KMS-11 (cell line): ENCODE data around the gene MYMX.

Experiments used
- H2AFZ ChIP-seq: fragments of 200-600 bp; sonication (generic); 2 replicates; pipeline ENCODE4 v1.6.1; 2016; ENCODE audit warnings: antibody characterized with exemption, mixed run types, low read depth
- H3K27ac ChIP-seq: fragments of 200-600 bp; sonication (generic); 2 replicates; pipeline ENCODE4 v1.6.1; 2016; ENCODE audit warnings: mild to moderate bottlenecking, mixed run types
- H3K27me3 ChIP-seq: fragments of 200-600 bp; sonication (generic); 2 replicates; pipeline ENCODE4 v1.6.1; 2017; ENCODE audit warnings: mild to moderate bottlenecking, low read depth, mixed run types, moderate library complexity; ENCODE audit not compliant: insufficient read depth
- H3K36me3 ChIP-seq: fragments of 200-600 bp; sonication (generic); 2 replicates; pipeline ENCODE4 v1.6.1; 2017; ENCODE audit warnings: mild to moderate bottlenecking, mixed run types; ENCODE audit not compliant: insufficient read depth
- H3K4me1 ChIP-seq: fragments of 200-600 bp; sonication (generic); 2 replicates; pipeline ENCODE4 v1.6.1; 2016; ENCODE audit warnings: mild to moderate bottlenecking, low read depth, mixed run types; ENCODE audit not compliant: poor library complexity, severe bottlenecking
- H3K4me2 ChIP-seq: fragments of 200-600 bp; sonication (generic); 2 replicates; pipeline ENCODE4 v1.7.0; 2016; ENCODE audit warnings: mild to moderate bottlenecking, mixed run types
- H3K4me3 ChIP-seq: fragments of 200-600 bp; sonication (generic); IDR thresholded peaks from 2 replicates; pipeline ENCODE4 v1.6.1; 2017; ENCODE audit warnings: low read depth, low read length, mixed read lengths; ENCODE audit not compliant: insufficient read depth
- H3K79me2 ChIP-seq: fragments of 200-600 bp; sonication (generic); 2 replicates; pipeline ENCODE4 v1.6.1; 2016; ENCODE audit warnings: low read depth, mixed run types; ENCODE audit not compliant: insufficient read depth
- H3K9ac ChIP-seq: fragments of 200-600 bp; sonication (generic); 2 replicates; pipeline ENCODE4 v1.6.1; 2016; ENCODE audit warnings: mild to moderate bottlenecking, mixed run types
- H4K20me1 ChIP-seq: fragments of 200-600 bp; sonication (generic); 2 replicates; pipeline ENCODE4 v1.6.1; 2016; ENCODE audit warnings: mild to moderate bottlenecking, mixed run types; ENCODE audit not compliant: insufficient read depth
- TF ChIP-seq, protein P1 (sequence below): fragments of 200-600 bp; sonication (generic); conservative IDR thresholded peaks from 2 replicates; pipeline ENCODE4 v1.6.1; 2017; ENCODE audit warnings: low read depth, mild to moderate bottlenecking, antibody characterized with exemption, low read length, moderate library complexity, mixed read lengths

The MYMX gene

DNA sequence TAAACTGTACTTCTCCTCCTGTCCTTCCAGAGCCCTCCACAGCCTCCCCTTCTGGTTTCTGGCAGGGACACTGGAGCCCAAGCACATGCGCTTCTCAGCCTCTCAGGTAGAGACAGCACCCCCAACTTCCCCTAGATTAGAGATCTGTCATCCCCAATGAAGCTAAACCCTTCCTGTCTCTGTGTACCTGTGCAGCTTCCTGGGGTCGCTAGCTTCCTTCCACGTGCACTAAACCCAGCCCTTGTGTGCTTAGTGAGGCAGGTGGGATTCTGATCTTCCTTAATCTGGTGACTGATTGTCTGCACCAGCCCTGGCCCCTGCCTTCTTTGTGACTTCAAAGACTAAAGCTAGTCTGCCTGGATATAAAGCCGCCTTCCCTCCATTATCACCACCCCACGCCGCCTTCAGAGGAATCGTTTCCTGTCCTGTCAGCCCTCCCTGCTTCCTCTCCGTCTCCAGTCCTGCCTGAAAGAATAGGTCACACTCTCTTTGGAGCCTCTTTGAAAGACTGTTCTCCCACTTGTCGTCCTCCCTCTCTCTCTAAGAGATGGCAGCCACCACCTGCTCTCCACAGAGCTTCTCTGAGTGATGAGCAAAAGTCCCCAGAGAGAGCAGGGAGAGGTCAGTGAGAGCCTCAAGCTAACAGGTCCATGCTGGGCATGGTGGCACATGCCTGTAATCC lies 30.6 kb upstream of the MYMX start:
- Histone ChIP-seq H3K79me2 (no peaks in the 10 kb centered on the region), H3K9ac (no peak overlapping the region), H3K4me1 (no peaks in the 10 kb centered on the region), H2AFZ (no peak overlapping the region), H3K27me3 (no peaks in the 10 kb centered on the region), H3K36me3 (no peaks in the 10 kb centered on the region), H3K27ac (no peak overlapping the region), H3K4me2 (no peak overlapping the region), H3K4me3 (no peak overlapping the region), H4K20me1 (no peaks in the 10 kb centered on the region)
- TF ChIP-seq, protein P1, sequence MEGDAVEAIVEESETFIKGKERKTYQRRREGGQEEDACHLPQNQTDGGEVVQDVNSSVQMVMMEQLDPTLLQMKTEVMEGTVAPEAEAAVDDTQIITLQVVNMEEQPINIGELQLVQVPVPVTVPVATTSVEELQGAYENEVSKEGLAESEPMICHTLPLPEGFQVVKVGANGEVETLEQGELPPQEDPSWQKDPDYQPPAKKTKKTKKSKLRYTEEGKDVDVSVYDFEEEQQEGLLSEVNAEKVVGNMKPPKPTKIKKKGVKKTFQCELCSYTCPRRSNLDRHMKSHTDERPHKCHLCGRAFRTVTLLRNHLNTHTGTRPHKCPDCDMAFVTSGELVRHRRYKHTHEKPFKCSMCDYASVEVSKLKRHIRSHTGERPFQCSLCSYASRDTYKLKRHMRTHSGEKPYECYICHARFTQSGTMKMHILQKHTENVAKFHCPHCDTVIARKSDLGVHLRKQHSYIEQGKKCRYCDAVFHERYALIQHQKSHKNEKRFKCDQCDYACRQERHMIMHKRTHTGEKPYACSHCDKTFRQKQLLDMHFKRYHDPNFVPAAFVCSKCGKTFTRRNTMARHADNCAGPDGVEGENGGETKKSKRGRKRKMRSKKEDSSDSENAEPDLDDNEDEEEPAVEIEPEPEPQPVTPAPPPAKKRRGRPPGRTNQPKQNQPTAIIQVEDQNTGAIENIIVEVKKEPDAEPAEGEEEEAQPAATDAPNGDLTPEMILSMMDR = no peak

DNA sequence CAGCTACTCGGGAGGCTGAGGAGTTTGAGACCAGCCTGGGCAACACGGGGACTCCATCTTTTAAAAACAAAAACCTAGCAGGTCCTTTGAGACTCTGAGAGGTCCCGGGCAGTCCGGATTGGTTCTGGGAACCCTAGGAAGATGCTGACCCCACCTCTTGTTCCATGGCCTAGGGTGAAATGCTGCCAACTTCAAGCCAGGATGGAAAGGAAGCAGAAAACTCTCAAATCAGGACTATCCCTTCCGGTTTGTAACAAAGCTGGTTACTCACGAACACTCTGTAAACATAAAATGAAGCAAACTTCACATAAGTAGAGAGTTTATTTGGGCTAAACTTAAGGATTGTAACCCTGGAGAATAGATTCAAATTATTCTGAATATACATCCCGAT lies 30.1 kb upstream of the MYMX start:
- Histone ChIP-seq H3K27me3 (no peaks in the 10 kb centered on the region), H3K79me2 (no peaks in the 10 kb centered on the region), H3K9ac (no peak overlapping the region), H3K4me1 (no peaks in the 10 kb centered on the region), H3K4me3 (no peak overlapping the region), H3K27ac (no peak overlapping the region), H3K4me2 (no peak overlapping the region), H2AFZ (no peak overlapping the region), H4K20me1 (no peaks in the 10 kb centered on the region), H3K36me3 (no peaks in the 10 kb centered on the region)
- TF ChIP-seq, protein P1 = no peak

DNA sequence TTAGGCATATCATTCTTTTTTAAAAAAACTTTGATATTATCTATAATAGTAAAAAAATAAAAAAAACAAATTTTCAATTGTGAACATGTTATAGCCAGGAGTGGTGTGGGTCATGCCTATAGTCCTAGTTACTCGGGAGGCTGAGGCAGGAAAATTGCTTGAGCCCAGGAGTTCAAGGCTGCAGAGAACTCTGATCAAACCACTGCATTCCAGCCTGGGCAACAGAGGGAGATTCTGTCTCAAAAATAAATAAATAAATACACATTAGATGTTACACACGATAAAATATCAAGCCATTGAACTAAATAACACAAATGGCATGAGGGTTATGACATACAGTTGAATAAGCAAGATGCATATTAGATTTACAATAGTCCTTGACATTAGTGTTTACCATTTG lies 27.9 kb upstream of the MYMX start:
- Histone ChIP-seq H2AFZ (no peak overlapping the region), H3K27ac (no peak overlapping the region), H3K4me3 (no peak overlapping the region), H3K4me2 (no peak overlapping the region), H3K79me2 (no peaks in the 10 kb centered on the region), H4K20me1 (no peaks in the 10 kb centered on the region), H3K27me3 (no peaks in the 10 kb centered on the region), H3K9ac (no peak overlapping the region), H3K36me3 (no peaks in the 10 kb centered on the region), H3K4me1 (no peaks in the 10 kb centered on the region)
- TF ChIP-seq, protein P1 = no peak

DNA sequence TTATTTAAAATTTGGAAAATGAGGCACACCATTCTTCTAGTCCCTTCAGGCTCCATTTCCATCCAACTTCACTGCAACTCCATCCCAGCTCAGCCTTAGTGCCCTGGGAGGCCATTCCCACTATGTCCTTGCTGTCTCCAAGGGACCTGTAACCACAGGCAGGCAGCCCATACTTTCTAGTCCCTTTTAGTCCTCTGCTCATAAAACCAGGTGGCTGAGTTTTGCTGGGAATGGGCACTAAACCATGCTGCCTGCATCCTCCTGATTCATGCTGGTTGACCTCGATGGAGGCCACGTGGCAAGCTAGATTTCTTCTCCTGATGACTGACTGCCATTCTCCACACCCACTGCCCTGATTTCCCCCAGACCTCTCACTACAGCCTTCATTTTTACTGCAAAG lies 27.5 kb upstream of the MYMX start:
- Histone ChIP-seq H3K27ac (no peak overlapping the region), H3K4me1 (no peaks in the 10 kb centered on the region), H4K20me1 (no peaks in the 10 kb centered on the region), H3K9ac (no peak overlapping the region), H3K4me2 (no peak overlapping the region), H3K4me3 (no peak overlapping the region), H3K27me3 (no peaks in the 10 kb centered on the region), H2AFZ (no peak overlapping the region), H3K79me2 (no peaks in the 10 kb centered on the region), H3K36me3 (no peaks in the 10 kb centered on the region)
- TF ChIP-seq, protein P1 = no peak
